GM04503 (cell line): ENCODE measurements around the gene WWP2.
"Not testable (repeated sequence)": the region's sequence is repeated elsewhere in the genome, so short reads cannot be mapped to it uniquely, and the experiment has no call there.

Source experiments
- DNase-seq: peaks from one replicate; pipeline ENCODE4 v3.0.0-alpha.2; 2012; ENCODE audit warnings: low read depth

Gene WWP2

DNA sequence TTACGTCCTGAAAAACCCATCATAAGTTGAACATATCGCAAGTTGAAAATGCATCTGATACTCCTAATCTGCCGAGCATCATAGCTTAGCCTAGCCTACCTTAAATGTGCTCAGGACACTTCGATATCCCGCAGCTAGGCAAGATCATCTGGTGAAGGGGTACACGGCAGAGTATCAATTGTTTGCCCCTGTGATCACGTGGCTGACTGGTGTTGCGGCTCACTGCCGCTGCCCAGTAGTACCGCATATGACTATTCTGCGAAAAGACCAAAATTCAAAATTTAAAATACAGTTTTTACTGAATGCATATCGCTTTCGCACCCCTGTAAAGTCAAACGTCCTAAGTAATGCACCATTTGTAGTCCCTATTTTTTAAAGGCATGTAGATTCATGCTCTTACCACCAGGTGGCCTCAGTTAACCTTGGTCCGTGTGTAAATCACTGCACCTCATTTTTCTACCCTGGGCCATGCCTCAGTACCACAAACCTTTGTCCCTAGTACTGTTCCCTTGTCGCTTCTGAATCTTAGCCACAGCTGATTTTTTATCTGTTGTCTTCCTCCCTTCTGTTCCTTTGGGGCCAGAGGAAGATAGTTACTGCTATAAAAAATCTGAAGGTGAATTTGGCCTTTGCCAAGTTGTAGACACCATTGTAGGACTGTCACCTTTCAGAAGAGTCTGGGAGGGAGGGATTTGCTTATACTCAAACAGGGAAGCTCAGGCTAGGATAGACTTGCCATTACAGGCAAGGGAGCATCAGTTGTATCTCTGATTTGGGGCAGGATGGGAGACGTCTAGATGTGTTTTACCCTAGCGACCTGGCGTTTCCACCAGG lies 34.4 kb downstream of the WWP2 start:
- DNase-seq, result no peak

DNA sequence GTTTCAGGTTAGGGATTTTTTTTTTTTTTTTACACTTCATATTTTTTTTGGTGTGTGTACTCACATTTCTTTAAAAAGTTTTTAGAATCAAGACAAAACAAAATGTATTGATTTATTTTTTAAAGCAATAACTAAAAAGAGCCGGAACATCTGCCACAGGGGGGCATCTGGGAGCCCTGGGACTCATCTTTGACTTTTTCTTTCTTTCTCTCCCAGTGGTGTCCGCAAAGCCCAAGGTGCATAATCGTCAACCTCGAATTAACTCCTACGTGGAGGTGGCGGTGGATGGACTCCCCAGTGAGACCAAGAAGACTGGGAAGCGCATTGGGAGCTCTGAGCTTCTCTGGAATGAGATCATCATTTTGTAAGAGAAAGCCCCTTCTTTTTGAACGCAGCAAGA lies 36.3 kb downstream of the WWP2 start:
- no peak for DNase-seq

DNA sequence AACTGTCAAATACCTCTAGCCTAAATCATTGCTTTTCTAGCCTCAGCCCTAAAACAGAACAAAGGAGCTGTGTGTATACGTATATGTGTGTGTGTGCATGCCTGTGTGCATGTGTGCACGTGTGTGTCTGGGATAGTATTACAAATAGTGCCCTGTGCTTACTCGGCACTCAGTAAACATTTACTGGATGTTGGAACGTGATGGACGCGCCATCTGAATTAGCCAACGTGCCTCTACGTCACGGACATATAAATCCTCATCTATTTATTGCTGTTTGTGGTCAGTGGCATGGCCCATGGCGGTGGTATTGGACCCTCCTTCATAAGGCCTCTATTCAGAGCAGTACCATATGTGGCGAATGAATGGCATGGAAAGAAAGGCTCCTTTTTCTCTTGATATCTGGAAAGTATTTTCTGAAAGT lies 37.5 kb downstream of the WWP2 start:
- no peak for DNase-seq

DNA sequence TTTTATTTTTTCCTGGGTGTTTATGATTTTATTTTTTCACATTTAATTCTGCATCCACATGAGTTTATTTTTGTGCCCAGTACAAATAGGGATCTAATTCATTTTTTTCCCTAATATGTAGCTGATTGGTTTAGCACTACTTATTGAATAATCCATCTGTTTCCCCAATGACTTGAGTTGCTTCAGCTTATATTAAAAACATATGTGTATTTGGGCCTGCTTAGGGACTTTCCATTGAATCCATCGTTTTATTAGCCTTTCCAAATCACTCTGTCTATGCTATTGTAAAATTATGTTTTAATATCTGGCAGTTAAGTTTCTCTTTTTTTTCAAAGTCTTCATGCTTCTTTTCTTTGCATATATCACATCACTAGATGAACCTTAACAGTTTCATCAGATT lies 42.2 kb downstream of the WWP2 start:
- DNase-seq, result no peak

DNA sequence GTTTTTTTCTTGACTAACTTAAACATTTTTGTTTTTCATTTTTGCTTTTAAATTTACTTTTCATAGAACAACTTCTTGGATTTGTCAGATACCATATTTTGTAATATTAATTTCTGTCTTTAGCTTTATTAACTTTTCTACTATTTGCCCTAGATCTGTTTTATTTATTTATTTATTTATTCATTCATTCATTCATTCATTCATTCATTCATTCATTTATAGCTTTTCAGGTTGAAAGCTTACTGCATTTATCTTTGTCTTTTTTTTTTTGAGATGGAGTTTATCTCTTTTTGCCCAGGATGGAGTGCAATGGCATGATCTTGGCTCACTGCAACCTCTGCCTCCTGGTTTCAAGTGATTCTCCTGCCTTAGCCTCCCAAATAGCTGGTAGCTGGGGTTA lies 44.6 kb downstream of the WWP2 start:
- DNase-seq, result not testable (repeated sequence)

DNA sequence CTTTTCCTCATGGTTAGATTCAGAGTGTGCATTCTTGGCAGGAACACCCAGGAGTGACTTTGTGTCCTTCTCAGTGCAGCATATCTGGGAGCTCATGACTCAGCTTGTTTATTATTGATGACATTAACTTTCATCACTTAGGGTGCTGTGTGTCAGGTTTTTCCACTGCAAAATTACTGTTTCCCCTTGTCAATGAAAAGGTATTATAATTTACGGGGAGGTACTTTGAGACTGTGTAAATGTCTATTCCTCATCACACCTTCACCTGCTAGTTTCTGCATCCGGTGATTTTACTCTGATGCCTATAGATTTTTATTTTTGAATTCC lies 50.5 kb downstream of the WWP2 start:
- DNase-seq, result no peak

DNA sequence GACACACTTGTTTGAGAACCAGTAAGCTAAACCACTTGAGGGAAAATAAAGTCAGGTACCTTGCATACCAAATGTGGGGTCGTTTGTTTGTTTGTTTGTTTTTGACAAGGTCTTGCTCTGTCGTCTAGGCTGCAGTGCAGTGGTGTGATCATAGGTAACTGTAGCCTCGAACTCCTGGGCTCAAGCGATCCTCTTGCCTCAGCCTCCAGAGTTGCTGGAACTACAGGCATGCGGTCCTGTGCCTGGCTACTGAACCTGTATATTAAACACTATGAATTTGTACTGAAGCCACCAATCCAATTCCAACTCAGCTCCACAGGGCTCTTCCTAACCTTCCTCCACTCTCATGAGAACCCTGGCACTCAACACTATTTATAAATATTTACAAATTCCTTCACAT lies 51.9 kb downstream of the WWP2 start:
- DNase-seq, result no peak

DNA sequence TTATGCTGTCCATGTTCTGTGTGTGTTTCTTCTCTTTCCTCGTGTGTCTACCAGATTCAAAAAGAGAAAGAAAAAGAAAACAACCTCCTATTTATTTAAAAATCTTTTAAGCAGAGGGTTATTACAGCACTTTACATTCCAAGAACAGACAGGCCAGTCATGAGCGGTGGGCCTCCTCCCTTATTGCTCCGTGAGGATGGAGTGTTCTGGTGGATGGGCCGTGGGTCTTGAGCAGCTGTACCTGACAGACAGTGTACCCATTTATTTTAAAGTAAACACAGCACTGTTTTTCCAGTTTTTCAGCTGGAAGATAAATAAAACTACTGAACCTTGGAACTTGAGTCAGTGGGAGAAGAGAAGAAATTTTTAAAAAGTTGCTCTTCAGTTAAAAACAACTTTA lies 52.4 kb downstream of the WWP2 start:
- DNase-seq, result no peak

DNA sequence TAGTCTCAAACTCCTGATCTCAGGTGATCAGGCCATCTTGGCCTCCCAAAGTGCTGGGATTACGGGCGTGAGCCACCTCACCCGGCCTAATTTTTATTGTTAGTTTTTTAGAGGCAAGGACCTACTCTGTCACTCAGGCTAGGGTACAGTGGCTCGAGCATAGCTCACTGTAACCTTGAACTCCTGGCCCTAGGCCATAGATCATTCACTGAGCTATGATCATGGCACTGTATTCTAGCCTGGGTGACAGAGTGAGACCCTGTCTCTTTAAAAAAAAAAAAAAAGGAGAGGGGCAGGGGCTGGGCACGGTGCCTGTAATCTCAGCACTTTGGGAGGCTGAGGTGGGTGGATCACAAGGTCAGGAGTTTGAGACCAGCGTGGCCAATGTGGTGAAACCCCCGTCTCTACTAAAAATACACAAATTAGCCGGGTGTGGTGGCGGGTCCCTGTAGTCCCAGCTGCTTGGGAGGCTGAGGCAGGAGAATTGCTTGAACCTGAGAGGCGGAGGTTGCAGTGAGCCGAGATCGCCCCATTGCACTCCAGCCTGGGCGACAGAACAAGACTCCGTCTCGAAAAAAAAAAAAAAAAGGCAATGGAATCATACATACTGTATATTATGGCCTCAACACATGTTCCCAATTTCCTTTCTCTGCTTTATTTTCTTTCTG lies 53.2 kb downstream of the WWP2 start:
- not testable (repeated sequence) for DNase-seq

DNA sequence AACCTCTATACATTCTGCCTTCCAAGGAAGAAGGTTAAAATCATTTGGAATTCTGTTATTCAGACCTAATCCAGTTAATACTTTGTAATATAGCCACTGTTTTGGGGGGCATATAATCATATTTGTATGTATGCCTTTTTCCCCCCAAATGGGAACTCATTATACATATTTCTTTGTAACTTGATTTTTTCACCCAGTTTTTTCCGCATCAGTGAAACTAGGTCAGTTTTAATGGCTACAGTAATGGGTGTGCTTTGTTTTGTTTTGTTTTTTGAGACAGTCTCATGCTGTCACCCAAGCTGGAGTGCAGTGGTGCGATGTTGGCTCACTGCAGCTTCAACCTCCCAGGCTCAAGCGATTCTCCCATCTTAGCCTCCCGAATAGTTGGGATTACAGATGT lies 54.9 kb downstream of the WWP2 start:
- DNase-seq, result no peak

DNA sequence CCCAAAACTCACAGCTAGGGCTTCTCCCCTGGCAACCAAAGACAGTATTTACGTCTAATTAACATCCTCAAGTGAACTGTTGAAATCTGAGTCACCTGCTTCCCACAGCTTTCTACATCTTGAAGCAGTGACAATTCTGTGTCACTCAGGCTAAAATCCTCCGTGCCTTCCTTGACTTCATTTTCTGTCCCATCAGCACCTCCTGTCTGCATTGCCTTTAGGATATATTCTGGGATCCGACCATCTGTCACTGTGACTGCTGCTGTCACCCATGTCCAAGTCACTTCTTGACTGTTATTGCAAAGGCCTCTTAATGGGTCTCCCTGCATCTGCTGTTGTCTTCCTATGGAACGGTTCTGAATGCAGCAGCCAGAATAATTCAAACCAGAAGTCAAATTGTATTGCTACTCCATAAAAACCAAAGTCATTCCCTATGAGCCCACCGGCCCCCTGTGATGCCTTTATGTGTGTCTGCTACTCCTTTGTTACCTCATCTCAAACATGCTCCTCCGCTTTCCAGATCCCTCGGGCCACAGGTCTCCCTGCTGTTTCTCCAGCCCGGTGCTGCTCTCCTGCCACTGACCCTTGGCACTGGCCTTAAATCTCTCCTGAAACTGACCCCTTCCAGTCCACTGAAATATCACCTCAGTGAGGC lies 56.9 kb downstream of the WWP2 start:
- DNase-seq, result no peak

DNA sequence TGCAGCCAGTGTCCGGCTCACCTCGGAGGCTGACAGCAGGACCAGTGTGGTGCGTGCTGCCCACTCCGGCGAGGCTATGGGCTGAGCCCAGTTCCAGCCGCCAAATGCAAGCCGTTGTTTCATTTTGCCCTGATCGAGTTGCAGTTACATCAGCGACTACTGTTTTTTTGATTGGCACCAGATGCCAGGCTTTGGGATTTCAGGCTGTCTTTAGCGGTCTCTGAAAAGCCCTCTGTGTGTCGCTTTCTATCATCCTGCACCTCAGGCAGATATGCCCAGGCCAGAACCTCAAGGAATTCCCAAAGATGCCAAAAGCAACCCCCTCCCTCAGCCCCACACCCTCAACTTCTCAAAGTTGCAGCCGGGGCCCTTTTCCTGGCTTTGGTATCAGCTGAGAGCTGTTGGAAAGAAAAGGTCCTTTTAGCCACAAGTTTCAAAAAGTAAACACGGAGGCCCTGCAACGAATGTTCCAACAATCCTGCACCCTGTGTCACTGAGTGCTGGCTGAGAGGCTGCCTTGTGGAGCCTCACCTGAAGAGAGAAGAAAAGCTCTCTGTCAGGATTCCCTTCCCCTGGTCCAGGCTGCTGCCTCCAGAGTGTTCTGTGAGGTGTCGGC lies 58.9 kb downstream of the WWP2 start:
- no peak for DNase-seq

DNA sequence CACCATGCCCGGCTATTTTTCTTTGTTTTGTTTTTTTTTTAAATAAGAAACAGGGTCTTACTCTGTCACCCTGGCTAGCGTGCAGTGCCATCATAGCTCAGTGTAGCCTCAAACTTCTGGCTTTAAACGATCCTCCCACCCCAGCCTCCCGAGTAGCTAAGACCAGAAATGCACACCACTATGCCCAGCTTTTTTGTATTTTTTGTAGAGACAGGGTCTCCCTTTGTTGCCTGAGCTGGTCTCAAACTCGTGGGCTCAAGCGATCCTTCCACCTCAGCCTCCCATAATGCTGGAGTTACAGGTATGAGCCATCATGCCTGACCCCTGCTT lies 59.7 kb downstream of the WWP2 start:
- no peak for DNase-seq

DNA sequence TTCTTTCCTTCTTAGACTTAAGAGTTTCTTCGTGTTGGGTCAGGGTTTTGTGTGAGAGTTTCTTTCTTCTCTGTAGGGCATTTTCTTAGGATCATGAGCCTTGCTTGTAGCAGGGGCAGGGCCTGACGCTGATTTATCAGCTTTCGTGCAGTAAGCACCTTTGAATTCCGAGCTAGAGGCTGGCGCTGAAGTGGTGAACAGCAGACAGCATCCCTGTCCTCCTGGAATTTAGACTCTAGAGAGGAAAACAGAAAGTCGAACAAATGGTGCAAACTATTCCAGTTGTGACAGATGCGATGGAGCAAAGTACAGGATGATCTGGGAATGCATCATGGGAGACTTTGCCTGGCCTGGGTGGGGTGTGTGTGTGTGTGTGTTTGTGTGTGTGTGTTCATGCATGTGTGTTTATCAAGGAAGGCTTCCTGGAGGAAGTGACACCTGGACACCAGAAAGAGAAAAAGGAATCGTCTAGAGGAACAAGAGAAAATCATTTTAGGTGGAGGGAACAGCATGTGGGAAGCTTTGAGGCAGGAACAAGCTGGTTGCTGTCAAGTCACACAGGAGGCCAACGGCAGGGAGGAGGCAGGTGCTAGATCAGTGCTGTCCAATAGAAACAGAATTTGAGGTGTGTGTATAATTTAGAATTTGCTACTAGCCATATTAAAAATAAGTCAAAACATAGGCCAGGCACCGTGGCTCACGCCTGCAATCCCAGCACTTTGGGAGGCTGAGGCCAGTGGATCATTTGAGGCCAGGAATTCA lies 60.2 kb downstream of the WWP2 start:
- DNase-seq, result no peak

DNA sequence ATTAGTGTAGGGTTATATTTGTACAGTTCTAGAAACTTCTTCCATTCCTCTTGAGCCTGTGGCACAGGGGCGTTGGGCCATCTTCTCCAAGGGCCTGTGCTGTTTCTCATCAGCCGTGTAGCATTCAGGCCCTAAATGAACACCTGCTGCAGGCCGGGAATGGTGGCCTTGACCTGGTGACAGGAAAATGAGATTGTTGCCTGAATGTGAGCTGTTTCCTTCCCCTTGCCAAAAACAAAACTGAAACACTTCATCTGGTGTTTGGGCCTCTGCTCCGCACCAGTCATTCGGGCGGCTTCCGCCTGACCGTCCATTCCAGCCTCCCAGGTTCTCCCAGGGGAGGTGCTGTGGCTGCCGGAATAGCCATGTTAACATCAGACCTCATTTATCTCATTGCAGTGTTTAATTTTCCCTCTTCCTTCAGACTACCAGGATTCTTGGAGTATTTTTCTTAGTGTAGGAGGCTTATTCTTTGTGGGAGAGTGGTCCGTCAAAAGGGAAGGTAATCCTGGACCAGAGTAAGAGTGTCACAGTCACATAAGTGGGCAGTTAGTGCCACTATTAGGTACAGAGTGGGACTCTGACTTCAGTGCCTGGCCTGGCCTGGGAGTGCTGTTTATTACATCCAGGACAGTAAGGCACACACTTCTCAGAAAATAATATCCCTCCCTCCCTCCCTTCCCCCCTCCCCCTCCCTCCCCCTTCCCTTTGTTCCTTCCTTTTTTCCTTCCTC lies 61.9 kb downstream of the WWP2 start:
- DNase-seq, result no peak

DNA sequence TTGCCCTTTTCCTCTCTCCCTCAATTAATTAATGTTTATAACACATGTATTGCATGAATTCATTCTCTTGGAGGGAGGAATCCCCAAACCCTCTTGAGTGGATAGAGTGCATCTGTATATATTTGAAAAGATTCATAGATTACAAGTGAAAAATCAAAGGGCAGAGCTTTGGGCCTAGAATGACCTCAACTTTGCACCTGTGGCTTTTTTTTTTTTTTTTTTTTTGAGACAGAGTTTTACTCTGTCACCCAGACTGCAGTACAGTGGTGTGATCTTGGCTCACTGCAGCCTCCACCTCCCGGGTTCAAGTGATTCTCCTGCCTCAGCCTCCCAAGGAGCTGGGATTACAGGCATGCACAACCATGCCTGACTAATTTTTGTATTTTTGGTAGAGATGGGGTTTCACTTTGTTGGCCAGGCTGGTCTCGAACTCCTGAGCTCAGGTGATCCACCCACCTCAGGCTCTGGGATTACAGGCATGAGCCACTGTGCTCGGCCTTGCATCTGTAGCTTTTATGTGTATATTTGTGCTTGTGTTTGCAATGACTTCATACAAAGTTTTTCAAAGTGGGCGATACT lies 62.5 kb downstream of the WWP2 start:
- DNase-seq, result not testable (repeated sequence)

DNA sequence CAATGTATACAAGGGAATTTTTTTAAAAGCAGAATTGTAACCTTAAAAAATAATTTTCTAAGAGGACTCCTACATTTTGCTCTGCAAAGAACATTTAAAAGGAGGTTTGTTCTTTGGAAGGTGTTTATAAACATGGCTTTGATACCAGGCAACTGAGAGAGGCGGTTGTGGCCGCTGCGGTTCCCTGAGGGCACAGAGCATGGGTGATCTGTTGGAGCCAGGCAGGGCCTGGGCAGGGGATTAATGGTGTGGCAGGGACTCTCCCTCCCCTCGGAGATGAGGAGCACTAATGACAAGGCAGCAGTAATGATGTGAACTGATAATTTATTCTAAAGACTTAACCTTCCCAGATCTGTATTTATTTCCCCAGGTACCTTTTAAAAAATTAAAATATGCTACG lies 65.4 kb downstream of the WWP2 start:
- DNase-seq, result no peak

DNA sequence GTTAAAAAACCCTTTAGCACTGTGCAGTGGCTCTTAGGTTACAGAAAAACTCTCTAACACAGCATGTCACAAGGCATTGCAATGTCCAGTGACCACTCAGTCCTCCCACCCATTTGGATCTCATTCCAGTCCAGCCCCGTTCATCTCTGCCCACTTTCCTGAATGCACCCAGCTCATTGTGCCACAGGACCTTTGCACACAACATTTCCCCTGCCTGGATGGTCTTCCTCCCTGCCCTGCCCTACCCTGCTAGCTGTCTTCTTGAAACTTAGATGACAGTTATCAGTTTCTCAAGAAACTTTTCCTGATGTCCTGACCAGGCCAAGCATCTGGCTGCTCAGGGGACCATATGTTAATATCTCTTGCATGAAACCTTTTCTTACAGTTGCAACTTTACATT lies 67.2 kb downstream of the WWP2 start:
- DNase-seq, result no peak

DNA sequence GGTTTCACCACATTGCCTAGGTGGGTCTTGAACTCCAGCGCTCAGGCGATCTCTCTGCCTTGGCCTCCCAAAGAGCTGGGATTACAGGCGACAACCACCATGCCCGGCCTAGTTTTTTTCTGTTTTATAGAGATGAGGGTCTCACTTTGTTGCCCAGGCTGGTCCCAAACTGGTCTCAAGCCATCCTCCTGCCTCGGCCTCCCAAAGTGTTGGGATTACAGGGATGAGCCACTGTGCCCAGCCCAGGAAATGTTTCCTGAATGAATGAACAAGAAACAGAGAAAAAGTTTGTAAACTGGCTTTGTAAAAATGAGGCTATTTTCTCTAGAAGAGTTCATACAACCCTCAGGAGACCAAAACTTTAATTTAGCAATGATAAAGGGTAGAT lies 68.0 kb downstream of the WWP2 start:
- DNase-seq, result no peak

DNA sequence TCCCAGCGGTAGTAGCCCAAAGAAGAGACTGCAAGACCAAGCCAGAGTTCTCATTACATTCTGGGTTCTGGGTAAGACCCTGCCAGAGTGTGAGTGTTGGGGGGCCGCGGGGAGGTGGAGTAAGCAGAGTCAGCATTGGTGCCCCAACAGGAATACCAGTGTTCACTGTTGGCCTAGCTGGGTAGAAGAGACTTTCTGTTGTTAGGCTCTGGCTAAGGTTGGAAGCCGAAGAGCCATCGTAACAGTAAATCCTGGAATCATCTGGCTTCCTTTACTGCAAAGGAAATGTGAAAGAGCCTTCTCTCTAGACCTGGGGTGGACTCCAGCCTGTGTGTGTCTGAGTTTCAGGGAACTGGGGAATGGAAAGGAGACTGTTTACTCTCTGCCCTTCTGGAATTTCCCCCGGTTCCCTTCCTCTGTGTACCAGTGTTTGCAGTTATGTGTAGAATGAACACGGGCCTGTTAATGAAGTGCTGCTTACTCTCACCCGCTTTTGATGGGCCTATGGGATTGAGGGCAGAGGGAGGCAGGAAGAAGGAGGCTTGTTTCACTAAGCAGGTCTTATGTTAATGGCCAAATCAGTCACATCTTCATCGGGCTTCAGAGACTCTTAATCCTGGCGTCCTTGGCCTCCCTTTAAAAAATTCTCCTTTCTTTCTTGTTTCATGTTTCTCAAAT lies 68.5 kb downstream of the WWP2 start:
- no peak for DNase-seq
